DND-41 (cell line): ENCODE results near the gene GHITM.

Source experiments
- ATAC-seq: fragments of 200-7000 bp; cut with Tn5 transposase; 3 replicates; pipeline ENCODE4 v1.9.1; 2021; ENCODE audit warnings: low read depth; ENCODE audit not compliant: insufficient read depth
- DNase-seq: peaks from one replicate; pipeline ENCODE4 v3.0.0-alpha.2; 2020
- H2AFZ ChIP-seq: 2 replicates; pipeline ENCODE4 v1.6.0; 2012; ENCODE audit warnings: low read depth, low read length
- H3K27ac ChIP-seq: 2 replicates; pipeline ENCODE4 v1.5.1; 2012; ENCODE audit warnings: low read length, inconsistent platforms
- H3K27me3 ChIP-seq: fragments of 200-600 bp; sonication (generic); 2 replicates; pipeline ENCODE4 v1.6.0; 2012; ENCODE audit warnings: low read length, mild to moderate bottlenecking, inconsistent platforms; ENCODE audit not compliant: insufficient read depth, poor library complexity
- H3K36me3 ChIP-seq: 2 replicates; pipeline ENCODE4 v1.5.1; 2012; ENCODE audit warnings: low read length, inconsistent platforms; ENCODE audit not compliant: insufficient read depth
- H3K4me1 ChIP-seq: 2 replicates; pipeline ENCODE4 v1.5.1; 2012; ENCODE audit warnings: mild to moderate bottlenecking, low read length; ENCODE audit not compliant: insufficient read depth
- H3K4me2 ChIP-seq: 2 replicates; pipeline ENCODE4 v1.6.0; 2012; ENCODE audit warnings: mild to moderate bottlenecking, moderate library complexity, low read length, inconsistent platforms; ENCODE audit not compliant: insufficient read depth
- H3K4me3 ChIP-seq, 2 experiments: fragments of 200-600 bp in 1 of 2; shearing (Covaris generic) in 1 of 2; 2 replicates each; pipeline ENCODE4 v1.5.1; 2012 to 2016; ENCODE audit warnings: inconsistent platforms in 2 of 2, low read length in 2 of 2, mild to moderate bottlenecking in 2 of 2, low read depth in 1 of 2, moderate library complexity in 1 of 2
- H3K79me2 ChIP-seq: 2 replicates; pipeline ENCODE4 v1.6.0; 2012; ENCODE audit warnings: low read length, inconsistent platforms; ENCODE audit not compliant: insufficient read depth
- H3K9ac ChIP-seq: 2 replicates; pipeline ENCODE4 v1.6.0; 2012; ENCODE audit warnings: low read depth, mild to moderate bottlenecking, inconsistent platforms, low read length, moderate library complexity
- H3K9me3 ChIP-seq: 2 replicates; pipeline ENCODE4 v1.5.1; 2012; ENCODE audit warnings: low read length, moderate library complexity, mild to moderate bottlenecking, inconsistent platforms; ENCODE audit not compliant: insufficient read depth, severe bottlenecking
- H4K20me1 ChIP-seq: 2 replicates; pipeline ENCODE4 v1.6.0; 2012; ENCODE audit warnings: low read length; ENCODE audit not compliant: insufficient read depth
- CTCF ChIP-seq: IDR thresholded peaks from 2 replicates; pipeline ENCODE4 v1.5.1; 2012; ENCODE audit warnings: borderline replicate concordance, low read length, moderate library complexity, mild to moderate bottlenecking; ENCODE audit not compliant: poor library complexity, severe bottlenecking; ENCODE audit errors: extremely low read depth
- EZH2 ChIP-seq: IDR thresholded peaks from 3 replicates; pipeline ENCODE4 v1.6.1; 2012; ENCODE audit warnings: borderline replicate concordance, low read depth, mild to moderate bottlenecking, moderate library complexity, low read length, inconsistent platforms; ENCODE audit not compliant: severe bottlenecking

The GHITM gene

DNA sequence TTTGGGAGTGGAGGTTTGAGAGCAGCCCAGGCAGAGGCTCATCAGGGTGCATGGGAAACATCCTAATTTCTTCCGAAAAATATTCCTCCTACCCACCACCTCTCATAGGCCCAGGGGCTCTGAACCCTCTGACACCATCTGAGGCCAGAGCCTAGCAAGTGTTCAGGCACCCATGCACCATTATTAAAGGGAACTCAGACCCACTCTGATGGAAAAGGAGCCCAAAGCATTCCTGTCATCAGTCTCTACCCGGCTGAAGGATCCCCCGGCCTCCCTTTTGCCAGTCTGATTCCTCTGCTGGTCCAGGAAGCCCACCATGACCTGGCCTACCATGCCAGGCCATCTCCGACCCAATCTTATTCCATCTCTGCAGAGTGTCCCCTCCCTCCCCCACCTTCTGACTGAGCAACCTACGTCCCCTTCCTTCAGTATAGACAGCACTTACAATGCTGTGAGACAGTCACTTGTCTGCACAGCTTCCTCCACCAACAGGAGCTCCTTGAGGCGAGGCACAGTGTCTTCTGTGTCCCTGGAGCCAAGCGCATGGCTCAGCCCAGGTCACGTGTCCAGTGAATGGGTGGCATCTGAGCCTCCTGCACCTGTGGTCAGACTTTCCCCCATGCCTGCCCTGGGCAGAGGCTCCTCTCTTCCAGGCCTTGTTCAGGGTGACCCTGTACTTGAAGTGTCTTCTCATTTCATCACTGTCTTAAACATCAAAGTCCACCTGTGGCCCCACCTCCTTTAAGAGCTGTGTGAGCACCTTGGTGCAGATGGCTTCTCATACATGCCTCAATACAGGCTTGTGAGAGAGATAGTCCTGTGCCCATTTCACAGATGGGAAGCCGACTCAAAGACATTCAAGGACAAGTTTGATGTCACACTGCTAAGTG lies 33.4 kb downstream of the GHITM start:
- ATAC-seq = no peak
- H3K9ac ChIP-seq = no peak overlapping the region
- no peak overlapping the region for H3K4me2 ChIP-seq

DNA sequence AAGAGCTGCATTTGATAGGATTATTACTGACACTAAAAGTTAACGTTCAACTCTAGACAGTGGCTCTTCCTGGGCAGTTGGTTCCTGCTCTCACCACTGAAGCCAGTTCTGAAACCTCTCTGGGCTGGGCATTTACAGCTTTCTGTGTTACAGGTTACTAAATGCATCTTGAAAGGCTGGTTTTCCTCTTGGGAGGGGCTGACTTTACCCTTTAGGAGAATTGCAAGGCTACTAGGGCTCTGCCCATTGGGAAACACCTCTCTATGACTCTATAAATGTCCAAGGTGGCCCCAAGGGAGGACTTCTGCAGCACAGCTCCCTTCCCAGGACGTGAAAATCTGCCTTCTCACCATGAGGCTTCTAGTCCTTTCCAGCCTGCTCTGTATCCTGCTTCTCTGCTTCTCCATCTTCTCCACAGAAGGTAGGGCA lies 34.2 kb downstream of the GHITM start, which contains the start of gene GPR15LG:
GPR15LG (plus strand) TSS at position 301 of the 429 bp plus-strand sequence; CDS start at position 352, 51 bp downstream.
- Histone ChIP-seq H3K4me1 (peaks cover 10% of the 10 kb centered on the region), H2AFZ (no peak within 1 kb of the TSS), H3K9ac (no peak within 1 kb of the TSS), H3K27ac (no peak within 1 kb of the TSS), H3K79me2 (no peaks in the 10 kb centered on the region), H4K20me1 (no peaks in the 10 kb centered on the region), H3K4me3 (no peak within 1 kb of the TSS), H3K9me3 (no peaks in the 10 kb centered on the region), H3K27me3 (no peaks in the 10 kb centered on the region), H3K36me3 (no peaks in the 10 kb centered on the region), H3K4me2 (no peak within 1 kb of the TSS)
- DNase-seq (no peak), ATAC-seq (no peak)
- TF ChIP-seq CTCF (no peak), EZH2 (no peak)

More for the DNA sequence above, 33.4 kb downstream of the GHITM start:
- no peak overlapping the region for H3K4me3 ChIP-seq
- no peaks in the 10 kb centered on the region for H3K79me2 ChIP-seq
- no peaks in the 10 kb centered on the region for H3K9me3 ChIP-seq
- H3K4me1 ChIP-seq = peaks cover 6% of the 10 kb centered on the region; the same call in 1 of the 2 replicates
- no peak for DNase-seq
- no peak overlapping the region for H2AFZ ChIP-seq
- no peak overlapping the region for H3K27ac ChIP-seq
- H4K20me1 ChIP-seq = no peaks in the 10 kb centered on the region
- no peaks in the 10 kb centered on the region for H3K36me3 ChIP-seq
- H3K27me3 ChIP-seq = no peaks in the 10 kb centered on the region
- TF ChIP-seq CTCF (no peak), EZH2 (no peak)

GRCh38 chr10:84175436-84175835 lies 36.1 kb downstream of the GHITM start:
- TF ChIP-seq EZH2 (no peak), CTCF (no peak)
- H4K20me1 ChIP-seq = no peaks in the 10 kb centered on the region
- DNase-seq = no peak
- H3K4me1 ChIP-seq = peaks cover 10% of the 10 kb centered on the region
- H3K4me3 ChIP-seq = no peak overlapping the region
- H3K27ac ChIP-seq = no peak overlapping the region
- no peaks in the 10 kb centered on the region for H3K27me3 ChIP-seq
- no peaks in the 10 kb centered on the region for H3K9me3 ChIP-seq
- no peaks in the 10 kb centered on the region for H3K79me2 ChIP-seq
- no peak overlapping the region for H2AFZ ChIP-seq
- no peak overlapping the region for H3K9ac ChIP-seq
- H3K36me3 ChIP-seq = no peaks in the 10 kb centered on the region
- no peak overlapping the region for H3K4me2 ChIP-seq
- ATAC-seq = no peak
